Posterior vena cava (tissue), 2 donors: ENCODE measurements around the gene PLEKHA7. TPM values are rescaled to one million over a fixed set of nuclear protein-coding genes. Genes with fewer than 3 reads are reported as not detected.

Source experiments
- DNase-seq: peaks from one replicate; pipeline ENCODE4 v3.0.0-alpha.2; 2020; ENCODE audit warnings: low spot score
- intact Hi-C, 2 donors: fragments of 100-400 bp; cut with DNase I; formaldehyde crosslinking; loops; one replicate each; pipeline versions ENCODE4 v1.14.1 to v1.14.2; 2022 to 2023
- total RNA-seq, 2 donors: library from RNA; stranded (reverse); fragmentation: NEBNext Ultra II Directional; extraction: Animal tissue kit (Norgen Biotek cat#: 25700); gene quantifications; one replicate each; pipeline ENCODE4 v1.2.1, GENCODE V29; 2021
- donor health status: DM: yes; HTN: yes; CAD: no.
- donor health status: DM: yes; HTN: yes; CAD: no.

PLEKHA7 gene
- total RNA-seq, 2 donors from 2014 or later: 9.0 to 10.7 TPM

DNA sequence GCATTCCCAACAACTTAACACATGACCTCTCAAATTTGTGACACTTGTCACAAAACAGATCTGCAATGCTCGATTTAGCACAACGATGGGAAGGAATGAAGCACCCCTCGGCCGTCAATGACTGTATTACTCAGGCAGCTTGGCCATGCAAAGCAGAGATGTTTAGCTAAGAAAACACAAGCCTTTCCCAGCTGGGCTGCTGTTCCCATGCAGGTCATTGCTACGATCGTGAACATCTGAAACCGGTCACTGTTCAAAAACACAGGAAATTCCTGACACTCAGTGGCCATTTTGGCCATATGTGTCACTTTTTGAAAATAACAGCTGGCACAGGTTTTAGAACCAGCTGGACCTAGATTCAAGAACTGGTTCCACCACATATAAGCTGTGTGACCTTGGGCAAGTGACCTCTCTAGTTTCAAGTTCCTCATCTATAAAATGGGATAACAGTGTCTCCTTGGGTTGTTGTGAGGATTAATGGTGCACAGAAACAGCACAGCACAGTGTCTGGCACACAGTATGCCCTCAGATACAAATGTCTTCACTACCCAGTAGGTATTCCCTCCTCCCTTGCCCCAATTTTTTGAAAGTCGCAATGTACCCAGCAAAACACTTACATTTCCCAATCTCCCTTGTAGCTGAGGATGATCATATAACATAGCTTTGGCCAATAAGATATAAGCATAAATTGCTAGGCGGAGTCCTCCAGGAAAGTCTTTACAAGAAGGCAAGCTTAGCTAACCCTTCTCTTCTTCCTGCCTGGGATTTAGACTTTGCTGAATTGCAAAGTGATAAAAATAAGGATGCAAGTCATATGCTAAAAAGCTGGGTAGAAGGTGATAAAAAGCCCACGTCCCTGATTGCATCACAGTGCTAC is 182.7 kb downstream of the PLEKHA7 start:
- intact Hi-C loops: no loop called here
- DNase-seq: no peak

DNA sequence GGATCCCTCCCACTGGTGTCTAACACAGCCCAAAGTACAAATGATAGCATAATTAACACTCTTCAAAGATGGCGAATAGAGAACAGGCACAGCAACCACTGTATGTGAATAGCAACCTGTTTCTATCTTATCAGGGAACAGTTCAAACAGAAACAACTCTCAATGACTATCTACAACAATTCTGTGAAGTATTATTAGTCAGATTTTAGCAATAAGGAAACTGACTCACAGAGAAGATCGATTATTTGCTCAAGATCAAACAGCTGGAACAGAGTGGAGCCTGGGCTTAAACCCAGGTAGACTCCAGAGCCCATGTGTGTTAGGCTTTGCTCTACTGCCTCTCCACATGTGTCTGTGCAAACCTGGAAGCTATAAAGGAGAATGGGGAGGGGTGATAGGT is 187.1 kb downstream of the PLEKHA7 start:
- no peak for DNase-seq
- intact Hi-C loops: no loop called here

DNA sequence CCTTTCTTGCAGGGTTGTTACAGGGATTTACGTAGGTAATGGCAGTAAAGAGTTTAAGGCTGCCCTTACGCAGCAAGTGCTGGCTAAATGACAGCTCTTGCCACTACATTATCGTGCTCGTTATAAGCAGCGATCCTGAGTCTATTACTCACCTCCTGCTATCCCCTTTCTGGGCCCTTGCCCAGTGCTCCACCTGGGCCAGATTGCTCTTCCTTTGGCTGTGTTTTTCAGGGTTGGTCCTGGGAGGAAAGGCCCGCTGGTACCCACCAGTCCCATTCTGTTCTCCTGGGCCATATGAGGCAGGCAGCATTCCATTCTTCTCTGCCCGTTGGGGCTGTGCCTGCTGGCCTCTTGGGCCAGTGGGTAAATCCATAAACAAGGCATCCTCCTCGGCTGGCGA is 188.2 kb downstream of the PLEKHA7 start:
- intact Hi-C loops: no loop called here
- DNase-seq: no peak

DNA sequence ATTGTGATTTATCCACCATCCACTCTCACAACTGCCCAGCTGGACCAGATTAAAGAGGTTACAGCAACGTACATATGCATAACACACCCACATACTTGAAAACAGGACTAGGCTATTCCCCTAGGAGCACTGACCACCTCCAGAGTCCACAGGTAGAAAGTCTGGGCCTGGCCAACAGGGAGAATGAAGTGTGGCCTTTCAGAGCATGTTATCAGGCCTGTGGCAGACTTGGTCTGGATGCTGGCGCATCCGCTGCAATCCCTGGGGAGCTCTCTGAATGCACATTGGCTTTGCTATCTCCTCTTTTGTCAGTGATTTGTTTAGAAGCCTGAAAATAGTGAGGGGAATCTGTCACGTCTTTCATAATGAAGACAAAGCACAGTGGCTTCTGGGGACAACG is 189.1 kb downstream of the PLEKHA7 start:
- DNase-seq: no peak
- intact Hi-C loops: no loop called here

DNA sequence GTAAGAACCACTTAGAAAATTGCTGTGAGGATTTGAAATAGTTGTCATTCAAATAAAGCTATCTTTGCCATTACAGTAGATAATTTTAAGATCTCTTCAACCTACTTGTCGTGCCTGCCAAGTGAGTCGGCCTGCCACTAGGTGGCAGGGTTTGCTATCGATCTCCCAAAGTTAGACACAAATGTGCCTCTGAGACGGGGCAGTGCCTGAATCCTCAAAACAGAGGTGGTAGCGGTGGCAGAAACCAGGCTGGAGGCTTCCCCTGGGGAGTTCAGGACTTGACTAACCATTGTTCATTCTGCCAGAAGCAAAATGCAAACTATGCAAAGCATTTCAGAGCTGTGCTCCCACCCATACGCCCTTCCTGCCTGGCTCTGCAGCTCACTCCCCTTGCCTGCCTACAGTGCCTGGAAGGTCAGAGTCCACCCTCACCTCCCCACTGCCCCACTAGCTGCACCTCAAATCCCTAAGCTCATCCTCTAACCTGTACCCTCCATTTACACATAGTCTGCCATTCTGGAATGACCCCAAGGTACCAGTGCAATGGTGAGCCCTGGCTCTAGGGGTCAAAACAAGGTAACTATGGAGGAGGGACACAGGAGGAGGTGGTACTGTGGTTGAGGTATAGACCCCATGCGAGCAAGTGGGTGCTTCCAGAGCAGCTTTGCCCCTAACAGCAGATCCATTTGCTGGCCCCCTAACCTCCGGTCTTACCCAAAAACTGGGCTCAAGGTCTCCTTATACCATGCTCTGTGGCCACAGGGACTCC is 193.7 kb downstream of the PLEKHA7 start:
- DNase-seq: peak; percentile 92

DNA sequence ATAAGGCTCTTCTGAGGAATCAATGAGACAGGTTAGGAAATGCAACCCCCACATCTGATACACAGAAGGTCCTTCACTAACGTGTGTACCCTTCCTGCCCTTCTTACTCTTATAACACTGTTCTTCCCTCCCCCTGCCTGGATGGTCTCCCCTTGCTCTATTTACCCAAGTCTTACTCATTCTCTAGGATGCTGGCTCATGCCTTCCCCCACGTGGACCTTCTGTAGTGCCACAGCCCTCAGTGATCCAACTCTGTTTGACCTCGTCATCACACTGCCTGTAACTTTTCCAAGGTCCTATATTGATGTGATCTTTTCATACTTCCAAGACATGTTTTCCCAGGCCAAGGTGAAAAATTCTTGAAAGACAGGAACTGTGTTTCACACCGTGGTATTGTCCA is 195.9 kb downstream of the PLEKHA7 start:
- intact Hi-C loops: no loop called here
- DNase-seq: no peak

More for the DNA sequence above, 193.7 kb downstream of the PLEKHA7 start:
- intact Hi-C loops: no loop called here

DNA sequence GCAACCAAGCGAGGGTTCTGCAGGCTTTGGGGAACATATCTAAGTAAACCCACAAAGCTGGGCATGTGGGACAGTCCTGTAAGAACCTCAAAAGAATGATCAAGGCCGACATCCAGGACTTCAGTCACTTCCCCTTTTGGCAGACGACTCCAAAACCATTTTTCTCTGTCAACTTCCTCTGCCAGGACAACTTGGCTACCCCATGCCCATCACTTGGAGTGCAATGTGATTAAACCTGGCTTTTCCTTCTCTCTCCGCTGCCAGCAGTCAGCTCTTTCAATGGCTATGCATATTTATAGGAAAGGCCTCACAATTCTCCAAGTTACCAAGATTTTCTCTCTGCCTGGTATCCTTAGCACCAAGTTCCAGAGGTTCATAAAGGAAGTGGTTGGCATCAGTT is 196.9 kb downstream of the PLEKHA7 start:
- no peak for DNase-seq
- intact Hi-C loops: no loop called here

DNA sequence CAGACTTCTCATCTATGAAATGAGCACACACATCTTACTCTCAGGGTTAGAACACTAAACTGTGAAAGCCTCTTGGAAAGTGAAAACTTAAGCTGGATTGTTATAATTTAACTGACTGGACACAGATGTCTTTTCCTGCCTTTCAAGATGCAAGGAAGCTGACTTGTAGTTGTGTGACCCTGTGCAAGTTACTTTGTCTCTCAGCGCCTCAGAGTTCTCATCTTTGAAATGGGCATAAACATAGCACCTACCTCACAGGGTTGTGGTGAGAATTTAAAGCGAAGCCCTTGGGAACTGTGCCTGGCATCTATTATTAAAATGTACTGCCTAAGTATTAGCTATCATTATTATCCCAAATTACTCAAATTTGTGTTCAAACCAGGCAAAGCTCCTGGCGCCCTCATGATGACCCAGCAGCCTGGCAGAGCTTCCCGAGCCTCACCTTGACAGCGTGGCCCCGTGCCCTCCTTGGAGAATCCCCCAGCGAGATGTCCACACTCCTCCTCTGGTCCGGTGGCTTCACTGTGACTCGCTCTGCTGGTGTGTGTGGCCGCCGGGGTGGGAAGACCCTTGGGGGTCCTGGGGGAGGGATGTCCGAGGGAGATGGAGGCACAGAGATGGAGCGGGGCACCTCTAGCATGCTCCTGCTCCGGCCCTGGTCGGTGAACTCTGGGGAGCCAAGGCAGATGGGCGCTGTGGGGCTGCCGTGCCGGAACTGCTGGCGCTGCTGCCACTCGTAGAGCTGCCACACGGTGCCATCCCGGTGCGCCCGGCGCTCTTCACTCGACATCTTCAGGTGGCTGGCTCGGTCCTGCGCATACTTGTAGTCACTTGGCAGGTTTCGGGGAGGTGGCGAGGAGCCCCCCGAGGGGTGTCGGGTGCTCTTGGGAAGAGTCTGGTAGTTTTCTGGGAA is 197.6 kb downstream of the PLEKHA7 start:
- no peak for DNase-seq
- intact Hi-C loops: no loop called here

DNA sequence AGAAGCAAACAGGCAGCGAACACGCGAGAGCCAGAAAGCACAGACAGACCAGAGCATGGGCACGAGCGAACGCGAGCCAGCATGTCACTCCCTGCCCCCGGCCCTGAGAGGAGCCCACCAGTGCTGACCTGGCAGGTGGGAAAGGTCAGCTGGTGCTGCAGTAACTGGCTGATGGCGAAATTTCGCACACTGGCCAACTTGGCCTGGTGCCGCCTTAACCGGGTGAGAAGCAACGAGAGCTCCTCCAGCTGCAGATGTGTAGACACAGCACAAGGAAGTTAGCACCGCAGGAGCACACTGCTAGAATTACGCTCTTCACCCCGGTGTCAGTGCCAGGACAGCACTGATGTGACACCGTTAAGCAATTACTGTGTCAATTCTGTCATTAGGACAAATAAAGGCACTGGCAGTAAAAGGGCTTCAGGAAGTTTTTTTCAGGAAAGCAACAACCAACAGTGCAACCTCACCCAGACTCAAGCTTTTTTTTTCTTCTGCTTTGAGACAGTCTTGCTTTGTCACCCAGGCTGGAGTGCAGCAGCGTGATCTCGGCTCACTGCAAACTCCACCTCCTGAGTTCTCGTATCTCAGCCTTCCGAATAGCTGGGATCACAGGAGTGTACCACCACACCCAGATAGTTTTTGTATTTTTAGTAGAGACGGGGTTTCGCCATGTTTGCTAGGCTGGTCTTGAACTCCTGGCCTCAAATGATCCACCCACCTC is 199.0 kb downstream of the PLEKHA7 start:
- intact Hi-C loops: no loop called here
- DNase-seq: peak; percentile 91

DNA sequence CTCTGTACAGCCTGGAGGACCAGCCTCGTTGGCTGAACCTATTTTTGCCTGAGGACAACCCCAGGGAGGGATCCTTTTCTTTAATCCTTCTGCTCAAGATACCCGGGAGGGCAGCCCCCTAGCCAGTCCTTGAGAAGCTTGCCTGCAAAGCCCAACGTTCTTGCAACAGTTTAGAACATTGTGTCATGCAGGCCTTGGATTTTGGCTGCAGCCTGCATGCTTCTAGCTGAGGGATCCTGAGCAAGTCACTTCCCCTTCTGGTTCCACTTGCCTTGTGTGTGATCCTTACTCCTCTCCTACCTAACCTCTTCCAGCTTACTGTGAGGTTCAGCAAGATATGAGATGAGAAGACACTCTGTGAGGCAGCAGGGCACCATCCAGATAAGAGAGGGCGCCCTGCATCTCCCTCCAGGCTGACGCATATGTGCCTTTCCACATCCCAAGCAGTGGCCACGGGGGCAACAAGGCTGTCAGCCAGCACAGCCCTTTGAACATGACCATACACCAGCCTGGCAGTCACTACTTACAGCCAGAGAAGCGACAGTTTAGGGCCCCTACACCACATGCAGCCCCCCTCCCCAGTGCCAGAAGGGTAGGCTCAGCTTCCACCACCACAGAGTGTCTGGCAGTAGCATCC is 199.7 kb downstream of the PLEKHA7 start:
- DNase-seq: no peak
- intact Hi-C loops: no loop called here

DNA sequence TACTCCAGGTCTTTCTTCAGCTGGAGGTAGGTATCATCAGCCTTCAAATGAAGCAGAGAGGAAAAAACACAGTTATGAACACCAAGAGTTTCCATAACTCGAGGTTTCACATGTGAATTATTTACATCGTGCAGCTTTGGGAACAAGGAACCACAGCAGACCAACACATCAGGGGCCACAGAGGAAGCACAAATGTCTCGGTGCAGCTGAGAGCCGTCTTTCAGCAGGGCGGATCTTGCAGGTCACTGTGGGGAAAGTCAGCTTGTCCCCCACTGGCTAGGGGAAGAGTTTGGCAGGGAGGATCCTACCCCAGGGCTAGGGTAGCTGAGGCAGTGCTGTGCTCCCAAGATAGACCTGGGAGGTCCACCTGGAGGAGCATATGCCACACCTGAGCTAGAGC is 201.1 kb downstream of the PLEKHA7 start:
- no peak for DNase-seq
- intact Hi-C loops: no loop called here

DNA sequence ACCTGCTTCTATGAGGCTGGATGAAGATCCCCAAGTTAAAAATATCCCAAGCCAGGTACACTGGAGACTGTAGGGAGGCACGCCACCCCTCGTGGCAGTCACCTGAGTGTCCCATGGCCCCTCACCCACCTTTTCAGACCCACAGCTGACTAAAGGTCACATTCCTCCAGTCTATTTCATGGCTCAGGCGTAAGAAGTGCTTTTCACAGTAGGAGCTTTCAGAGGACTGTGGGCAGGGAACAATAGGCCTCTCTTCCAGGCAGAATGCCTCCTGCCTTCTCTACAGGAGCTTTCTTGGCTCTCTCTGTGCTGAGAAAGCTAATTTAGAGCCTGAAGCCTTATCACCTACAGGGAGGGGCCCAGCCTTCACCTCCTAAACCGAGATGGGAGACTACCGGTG is 201.9 kb downstream of the PLEKHA7 start:
- DNase-seq: no peak
- intact Hi-C loops: no loop called here

DNA sequence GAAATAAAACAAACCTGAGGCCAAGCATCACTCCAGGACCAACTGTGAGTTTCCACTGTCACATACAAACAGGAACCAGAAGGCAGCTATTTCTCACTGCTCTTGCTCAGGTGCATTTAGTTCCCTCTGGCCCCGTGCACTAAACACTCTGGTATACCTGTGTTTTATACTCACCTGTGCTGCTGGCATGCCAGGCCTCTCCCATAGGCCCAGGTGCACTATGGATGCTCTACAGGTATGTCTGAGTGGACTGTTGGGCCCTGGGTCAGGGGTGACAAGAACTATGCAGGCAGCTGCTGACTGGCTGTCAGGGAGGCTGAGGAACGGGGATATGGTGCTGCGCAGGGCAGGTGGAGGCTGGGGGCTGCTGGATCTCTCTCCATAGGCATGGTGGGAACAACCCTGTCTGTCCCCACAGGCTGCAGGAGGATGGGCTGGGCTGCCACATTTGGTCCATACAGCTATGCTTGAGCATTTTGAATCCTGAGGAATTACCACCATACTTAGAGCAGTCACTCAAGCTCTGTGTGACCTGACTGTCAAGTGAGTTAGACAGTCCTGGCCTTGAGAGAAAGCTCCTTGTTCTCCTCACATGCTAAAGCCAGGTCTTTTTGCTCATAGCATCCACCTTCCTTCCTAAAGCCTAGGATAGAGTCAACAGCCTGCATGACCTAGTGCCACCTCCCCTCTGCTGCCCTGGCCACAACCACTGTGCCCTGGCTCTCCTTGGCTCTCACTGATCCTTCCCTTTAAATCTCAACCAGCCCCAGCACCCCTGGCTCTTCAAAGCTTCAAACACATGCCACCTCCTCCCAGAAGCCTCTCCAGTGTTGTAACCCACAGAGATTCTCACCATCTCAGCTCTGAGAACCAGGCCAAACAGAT is 202.8 kb downstream of the PLEKHA7 start:
- intact Hi-C loops: no loop called here

DNA sequence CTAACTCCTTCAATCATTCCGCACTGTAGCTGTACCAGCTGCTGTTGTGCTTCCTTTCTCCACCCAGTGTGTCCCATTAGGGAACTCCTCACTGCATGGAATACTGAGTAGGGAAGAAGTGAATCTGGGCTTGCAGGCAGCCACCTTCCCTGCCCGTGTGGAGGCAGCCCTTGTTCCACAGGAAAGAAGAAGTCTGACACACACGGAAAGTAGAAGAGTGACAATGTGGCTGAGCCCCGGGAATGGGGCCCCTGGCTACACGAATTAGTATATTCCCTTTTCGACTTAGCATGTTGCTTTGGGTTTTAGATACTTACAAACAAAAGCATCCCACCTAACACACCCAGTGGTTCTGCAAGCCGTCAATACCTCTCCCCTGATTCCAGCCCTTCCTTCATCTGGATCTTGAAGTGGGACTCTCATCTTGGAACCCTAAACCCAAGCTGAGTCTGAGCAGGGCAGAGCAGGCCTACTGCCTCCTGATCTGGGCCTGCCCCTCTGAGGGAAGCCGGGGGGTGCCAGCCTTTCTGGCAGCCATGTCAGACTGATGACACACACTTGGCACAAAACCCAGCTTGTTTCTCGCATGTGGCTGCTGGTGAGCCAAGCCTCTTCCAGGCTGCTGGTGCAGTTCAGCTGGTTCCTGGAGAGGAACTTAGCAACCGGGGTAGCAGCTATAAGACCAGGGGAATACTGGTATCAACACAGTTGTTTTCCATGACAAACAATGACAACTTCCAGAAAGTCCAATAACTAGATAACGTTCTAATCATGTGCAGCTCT is 204.1 kb downstream of the PLEKHA7 start:
- intact Hi-C loops: no loop called here
- DNase-seq: no peak

More for the DNA sequence above, 202.8 kb downstream of the PLEKHA7 start:
- DNase-seq: no peak

DNA sequence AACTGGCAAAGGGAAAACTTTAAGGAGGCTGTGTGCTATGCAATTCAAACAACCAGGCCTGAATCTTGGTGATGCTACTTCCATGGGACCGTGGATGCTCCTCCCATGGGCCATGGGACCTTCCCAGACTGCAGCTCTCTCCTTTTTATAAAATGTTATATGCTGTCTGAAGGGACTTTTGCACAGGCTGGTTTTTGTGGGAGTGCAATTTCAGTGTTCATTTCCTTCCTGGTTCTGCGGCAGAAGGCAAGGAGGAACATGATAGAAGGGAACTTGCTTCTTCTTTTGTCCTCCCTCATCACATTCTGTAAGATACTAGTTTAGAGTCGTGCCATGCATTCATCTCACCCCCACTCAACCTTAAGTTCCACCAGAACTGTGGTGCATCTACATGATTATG is 206.9 kb downstream of the PLEKHA7 start:
- no peak for DNase-seq
- intact Hi-C loops: no loop called here

DNA sequence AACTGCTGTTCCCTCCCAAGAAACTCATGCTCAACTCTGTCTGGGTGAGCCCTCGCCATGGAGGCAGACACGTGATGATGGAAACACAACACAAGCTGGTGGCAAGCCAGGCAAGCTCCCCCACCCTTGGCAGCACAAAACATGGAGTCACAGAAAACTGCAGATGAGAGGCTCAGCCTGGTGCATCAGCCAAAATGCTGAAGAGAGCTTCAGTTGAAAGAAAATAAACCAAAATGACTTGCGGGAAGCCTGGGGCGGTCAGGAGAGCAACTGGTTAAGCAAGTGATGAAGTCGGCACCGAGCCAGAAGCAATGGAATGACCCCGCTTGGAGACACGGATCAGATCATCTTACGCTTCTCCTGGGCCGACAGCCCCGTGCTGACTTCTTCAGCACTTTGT is 207.4 kb downstream of the PLEKHA7 start:
- peak; percentile 87 for DNase-seq
- intact Hi-C loops: no loop called here

DNA sequence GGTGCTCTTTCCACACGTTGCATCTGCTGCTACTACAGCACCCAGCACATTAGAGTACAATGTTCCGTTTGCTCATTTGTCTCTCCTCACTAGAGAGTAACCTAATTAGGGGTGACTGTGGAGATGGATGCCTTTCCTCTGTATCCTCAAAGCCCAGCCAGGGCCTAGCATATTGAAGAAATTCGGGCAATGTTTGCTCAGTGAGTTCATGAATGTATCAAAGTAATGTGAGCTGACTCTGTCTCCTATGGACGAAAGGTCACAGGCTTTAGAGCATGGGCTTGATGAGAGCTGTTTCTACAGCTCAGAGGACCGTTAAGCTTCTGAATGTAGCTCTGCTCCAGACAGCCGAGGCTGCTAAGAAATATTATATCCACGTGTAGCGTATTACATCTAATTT is 208.3 kb downstream of the PLEKHA7 start:
- intact Hi-C loops: no loop called here
- DNase-seq: no peak
